H9 (cell line): ENCODE measurements around the gene CYRIA. TPM values are rescaled to one million over a fixed set of nuclear protein-coding genes. Genes with fewer than 3 reads are reported as not detected.

ENCODE experiments used
- DNase-seq: peaks from one replicate; pipeline ENCODE4 v3.0.0-alpha.2; 2017
- H2AFZ ChIP-seq: one replicate; pipeline ENCODE4 v1.6.1; 2013; ENCODE audit warnings: mild to moderate bottlenecking, low read length, control low read depth, moderate library complexity
- H2AK5ac ChIP-seq: 2 replicates; pipeline ENCODE4 v1.6.1; 2013; ENCODE audit warnings: low read length, control low read depth, mixed read lengths; ENCODE audit not compliant: insufficient read length
- H2BK120ac ChIP-seq: one replicate; pipeline ENCODE4 v1.6.1; 2013; ENCODE audit warnings: low read depth, mild to moderate bottlenecking, low read length, control low read depth, inconsistent platforms; ENCODE audit not compliant: poor library complexity, severe bottlenecking
- H2BK12ac ChIP-seq: 2 replicates; pipeline ENCODE4 v1.6.1; 2013; ENCODE audit warnings: low read length, control low read depth, mixed read lengths, low read depth; ENCODE audit not compliant: insufficient read length
- H2BK15ac ChIP-seq: 2 replicates; pipeline ENCODE4 v1.6.1; 2013; ENCODE audit warnings: low read depth, low read length, control low read depth
- H2BK20ac ChIP-seq: one replicate; pipeline ENCODE4 v1.6.1; 2013; ENCODE audit warnings: low read depth, mild to moderate bottlenecking, low read length, control low read depth, inconsistent platforms; ENCODE audit not compliant: poor library complexity, severe bottlenecking
- H2BK5ac ChIP-seq: 2 replicates; pipeline ENCODE4 v1.6.1; 2013; ENCODE audit warnings: low read length, control low read depth, mixed read lengths; ENCODE audit not compliant: insufficient read length
- H3K14ac ChIP-seq: 2 replicates; pipeline ENCODE4 v1.6.1; 2013; ENCODE audit warnings: low read length, control low read depth; ENCODE audit not compliant: insufficient read depth
- H3K18ac ChIP-seq: 2 replicates; pipeline ENCODE4 v1.6.1; 2013; ENCODE audit warnings: low read depth, mild to moderate bottlenecking, mixed read lengths, low read length, control low read depth; ENCODE audit not compliant: insufficient read length
- H3K23ac ChIP-seq: 2 replicates; pipeline ENCODE4 v1.6.1; 2013; ENCODE audit warnings: low read length, control low read depth, mixed read lengths, low read depth; ENCODE audit not compliant: insufficient read length
- H3K23me2 ChIP-seq: 2 replicates; pipeline ENCODE4 v1.6.1; 2013; ENCODE audit warnings: low read depth, mild to moderate bottlenecking, mixed read lengths, low read length, control low read depth; ENCODE audit not compliant: insufficient read length, poor library complexity, severe bottlenecking
- H3K27ac ChIP-seq: 2 replicates; pipeline ENCODE4 v1.5.1; 2013; ENCODE audit warnings: low read length, control low read depth, mixed read lengths, low read depth; ENCODE audit not compliant: insufficient read length
- H3K27me3 ChIP-seq: 2 replicates; pipeline ENCODE4 v1.6.1; 2013; ENCODE audit warnings: low read length, control low read depth, inconsistent platforms; ENCODE audit not compliant: insufficient read depth
- H3K4ac ChIP-seq: 2 replicates; pipeline ENCODE4 v1.6.1; 2013; ENCODE audit warnings: low read depth, mild to moderate bottlenecking, control low read depth, inconsistent platforms, low read length, moderate library complexity
- H3K4me1 ChIP-seq: 2 replicates; pipeline ENCODE4 v1.6.1; 2013; ENCODE audit warnings: low read length, control low read depth, inconsistent platforms; ENCODE audit not compliant: insufficient read depth
- H3K4me2 ChIP-seq: 2 replicates; pipeline ENCODE4 v1.6.1; 2013; ENCODE audit warnings: low read length, control low read depth, mixed read lengths; ENCODE audit not compliant: insufficient read length, insufficient read depth
- H3K56ac ChIP-seq: 2 replicates; pipeline ENCODE4 v1.6.1; 2013; ENCODE audit warnings: low read depth, mild to moderate bottlenecking, mixed read lengths, low read length, control low read depth; ENCODE audit not compliant: insufficient read length
- H3K79me1 ChIP-seq: 2 replicates; pipeline ENCODE4 v1.6.1; 2013; ENCODE audit warnings: low read depth, mild to moderate bottlenecking, moderate library complexity, low read length, control low read depth, inconsistent platforms; ENCODE audit not compliant: insufficient read depth, poor library complexity, severe bottlenecking
- H3K79me2 ChIP-seq: 2 replicates; pipeline ENCODE4 v1.6.1; 2013; ENCODE audit warnings: low read length, control low read depth, inconsistent platforms; ENCODE audit not compliant: insufficient read depth
- H3K9ac ChIP-seq: 2 replicates; pipeline ENCODE4 v1.6.1; 2013; ENCODE audit warnings: low read length, control low read depth, mixed read lengths; ENCODE audit not compliant: insufficient read length; ENCODE audit errors: extremely low read depth
- H3K9me3 ChIP-seq: one replicate; pipeline ENCODE4 v1.6.1; 2013; ENCODE audit warnings: low read depth, low read length, inconsistent platforms; ENCODE audit not compliant: control insufficient read depth
- H3T11ph ChIP-seq: one replicate; pipeline ENCODE4 v1.6.1; 2013; ENCODE audit warnings: mild to moderate bottlenecking, low read length, control low read depth, inconsistent platforms
- H4K20me1 ChIP-seq: one replicate; pipeline ENCODE4 v1.6.1; 2013; ENCODE audit not compliant: control insufficient read depth, insufficient read length, insufficient read depth
- H4K5ac ChIP-seq: 2 replicates; pipeline ENCODE4 v1.6.1; 2013; ENCODE audit warnings: low read depth, mild to moderate bottlenecking, mixed read lengths, low read length, control low read depth; ENCODE audit not compliant: insufficient read length
- H4K8ac ChIP-seq: replicated peaks from 2 replicates; pipeline ENCODE4 v1.6.1; 2013; ENCODE audit warnings: low read length, control low read depth, mixed read lengths, low read depth; ENCODE audit not compliant: insufficient read length
- H4K91ac ChIP-seq: 2 replicates; pipeline ENCODE4 v1.6.1; 2013; ENCODE audit warnings: low read depth, mild to moderate bottlenecking, moderate library complexity, mixed read lengths, low read length, control low read depth; ENCODE audit not compliant: insufficient read length
- H3K27ac Mint-ChIP-seq, 3 experiments: 2 replicates in 2 of 3; 3 replicates in 1 of 3; pipeline ENCODE4 v1.8.0; 2020 to 2021; ENCODE audit warnings: mixed read lengths in 3 of 3, mild to moderate bottlenecking in 1 of 3, moderate library complexity in 1 of 3
- H3K27me3 Mint-ChIP-seq: 2 replicates; pipeline ENCODE4 v1.8.0; 2021; ENCODE audit warnings: low read depth, mild to moderate bottlenecking, moderate library complexity, mixed read lengths
- H3K36me3 Mint-ChIP-seq, 3 experiments: 2 replicates in 2 of 3; 3 replicates in 1 of 3; pipeline ENCODE4 v1.8.0; 2020 to 2021; ENCODE audit warnings: low read depth in 3 of 3, mixed read lengths in 3 of 3; ENCODE audit not compliant: insufficient read depth in 1 of 3
- H3K4me1 Mint-ChIP-seq, 2 experiments: 2 replicates each; pipeline ENCODE4 v1.8.0; 2020; ENCODE audit warnings: mixed read lengths in 2 of 2
- H3K4me3 Mint-ChIP-seq, 2 experiments: 2 replicates in 1 of 2; 3 replicates in 1 of 2; pipeline ENCODE4 v1.8.0; 2020 to 2021; ENCODE audit warnings: mild to moderate bottlenecking in 2 of 2, mixed read lengths in 2 of 2, moderate library complexity in 1 of 2
- H3K9me3 Mint-ChIP-seq, 2 experiments: 2 replicates in 1 of 2; 3 replicates in 1 of 2; pipeline ENCODE4 v1.8.0; 2020; ENCODE audit warnings: mild to moderate bottlenecking in 2 of 2, mixed read lengths in 2 of 2, moderate library complexity in 1 of 2
- CTCF ChIP-seq: fragments of 200-600 bp; sonication (generic); conservative IDR thresholded peaks from 3 replicates; pipeline ENCODE4 v1.8.0; 2021; ENCODE audit warnings: antibody characterized with exemption, mild to moderate bottlenecking
- WGBS: extraction: QIAGEN DNeasy Blood & Tissue Kit; methylation state at CpG from one replicate; pipeline ENCODE4 v1.1.7; 2013; ENCODE audit warnings: missing lambda C conversion rate, low lambda C conversion rate, mixed read lengths; ENCODE audit not compliant: insufficient read length; ENCODE audit errors: extremely low coverage; 5-methylcytosine and 5-hydroxymethylcytosine counted together
- total RNA-seq: library from RNA; stranded (reverse); gene quantifications from 2 replicates; pipeline ENCODE4 v1.2.1, GENCODE V29; 2021

Gene CYRIA
- total RNA-seq, 1 experiment from 2014 or later: 2.3 TPM

- no peak overlapping the region for H3K27ac ChIP-seq
- H3K27me3 Mint-ChIP-seq: no peaks in the 10 kb centered on the region; the same call in 1 of the 2 replicates
- peak overlapping the region in 1 of 3 experiments; percentile 45; a peak in 1 of 7 replicates for H3K27ac Mint-ChIP-seq
Measured at GRCh38 chr2:16652296-16653082, 13.1 kb downstream of the CYRIA start.

More at GRCh38 chr2:16652296-16653082, 13.1 kb downstream of the CYRIA start:
- no peak overlapping the region for H2BK12ac ChIP-seq
- no peak overlapping the region for H3K18ac ChIP-seq
- H2AK5ac ChIP-seq: no peak overlapping the region
- TF ChIP-seq CTCF: no peak
- H3K79me2 ChIP-seq: 0 out of 2 replicates have a peak, but pooled peaks cover 2% of the 10 kb centered on the region
- no CpG with 5 or more reads among the region's 8 CpGs for WGBS
- no peak overlapping the region for H3K14ac ChIP-seq
- H4K91ac ChIP-seq: no peak overlapping the region
- no peak overlapping the region for H3K4me2 ChIP-seq
- H3K4me3 Mint-ChIP-seq: no peak overlapping the region
- no peaks in the 10 kb centered on the region for H3K9me3 ChIP-seq
- no peak overlapping the region for H3K23ac ChIP-seq
- no peak overlapping the region for H3T11ph ChIP-seq
- no peak overlapping the region for H2BK5ac ChIP-seq
- no peak overlapping the region for H2BK20ac ChIP-seq
- no peak overlapping the region for H3K56ac ChIP-seq
- 0 out of 2 replicates have a peak, but pooled peaks cover 2% of the 10 kb centered on the region for H3K4me1 ChIP-seq
- H3K4me1 Mint-ChIP-seq: peaks cover 19 to 21% of the 10 kb centered on the region in 2 experiments
- H4K8ac ChIP-seq: no peak overlapping the region
- no peaks in the 10 kb centered on the region for H3K23me2 ChIP-seq
- H3K4ac ChIP-seq: no peak overlapping the region
- peaks cover 2% of the 10 kb centered on the region; the same call in 1 of the 2 replicates for H3K27me3 ChIP-seq
- H2AFZ ChIP-seq: no peak overlapping the region
- H4K20me1 ChIP-seq: no peaks in the 10 kb centered on the region
- H2BK120ac ChIP-seq: no peak overlapping the region
- no peaks in the 10 kb centered on the region for H3K79me1 ChIP-seq
- no peaks in the 10 kb centered on the region for H3K9me3 Mint-ChIP-seq
- no peak overlapping the region for H3K9ac ChIP-seq
- H4K5ac ChIP-seq: no peak overlapping the region
- DNase-seq: no peak
- no peak overlapping the region for H2BK15ac ChIP-seq
- no peaks in the 10 kb centered on the region for H3K36me3 Mint-ChIP-seq
